ENCODE data around the gene CDH5.

DNA sequence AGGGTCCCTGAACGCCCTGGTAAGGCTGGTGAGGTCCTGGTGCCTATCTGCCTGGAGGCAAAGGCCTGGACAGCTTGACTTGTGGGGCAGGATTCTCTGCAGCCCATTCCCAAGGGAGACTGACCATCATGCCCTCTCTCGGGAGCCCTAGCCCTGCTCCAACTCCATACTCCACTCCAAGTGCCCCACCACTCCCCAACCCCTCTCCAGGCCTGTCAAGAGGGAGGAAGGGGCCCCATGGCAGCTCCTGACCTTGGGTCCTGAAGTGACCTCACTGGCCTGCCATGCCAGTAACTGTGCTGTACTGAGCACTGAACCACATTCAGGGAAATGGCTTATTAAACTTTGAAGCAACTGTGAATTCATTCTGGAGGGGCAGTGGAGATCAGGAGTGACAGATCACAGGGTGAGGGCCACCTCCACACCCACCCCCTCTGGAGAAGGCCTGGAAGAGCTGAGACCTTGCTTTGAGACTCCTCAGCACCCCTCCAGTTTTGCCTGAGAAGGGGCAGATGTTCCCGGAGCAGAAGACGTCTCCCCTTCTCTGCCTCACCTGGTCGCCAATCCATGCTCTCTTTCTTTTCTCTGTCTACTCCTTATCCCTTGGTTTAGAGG is 37.1 kb downstream of the CDH5 start:
- TF ChIP-seq EZH2phosphoT487 (IDR thresholded peaks at IDR 0.05; ENCODE audit: insufficient read depth, low read depth): no peak
- TF ChIP-seq EZH2 (IDR thresholded peaks at IDR 0.05; ENCODE audit: insufficient read depth, poor library complexity, severe bottlenecking): no peak
